Stimulated activated CD4-positive, alpha-beta T cell treated with anti-CD3 and anti-CD28 coated beads, Interleukin-12 subunit alpha, Interleukin-12 subunit beta, amount 100 ng/mL, for 24 hours (primary cell): ENCODE data around the gene ZMYND8.

Experiments
- DNase-seq, 2 experiments: peaks; one replicate each; pipeline ENCODE4 v3.0.0-alpha.2; 2020; ENCODE audit warnings: low read depth in 2 of 2

Gene ZMYND8

GRCh38 chr20:47353692-47354463, 2.6 kb downstream of the ZMYND8 start:
- no peak for DNase-seq

- no peak for DNase-seq
These were observed 3.2 kb downstream of the ZMYND8 start for GRCh38 chr20:47353239-47353691.

GRCh38 chr20:47352332-47353238, 3.9 kb downstream of the ZMYND8 start:
- no peak for DNase-seq

- no peak for DNase-seq
These were observed 4.7 kb downstream of the ZMYND8 start for GRCh38 chr20:47351643-47352331.

GRCh38 chr20:47350691-47351545, 5.6 kb downstream of the ZMYND8 start:
- DNase-seq, result no peak

GRCh38 chr20:47350181-47350550, 6.3 kb downstream of the ZMYND8 start:
- no peak for DNase-seq

- DNase-seq, result no peak
These were observed 6.9 kb downstream of the ZMYND8 start for GRCh38 chr20:47349365-47350180.

GRCh38 chr20:47348539-47349142, 7.9 kb downstream of the ZMYND8 start:
- DNase-seq, result no peak

GRCh38 chr20:47347661-47348435, 8.7 kb downstream of the ZMYND8 start:
- DNase-seq, result no peak

- no peak for DNase-seq
These were observed 10.3 kb downstream of the ZMYND8 start for GRCh38 chr20:47346172-47346571.

- DNase-seq, result no peak
These were observed 11.3 kb downstream of the ZMYND8 start for GRCh38 chr20:47345214-47345613.

- DNase-seq, result no peak
These were observed 13.5 kb downstream of the ZMYND8 start for GRCh38 chr20:47343007-47343472.

GRCh38 chr20:47338131-47338628, 18.3 kb downstream of the ZMYND8 start:
- no peak for DNase-seq

GRCh38 chr20:47337413-47337812, 19.1 kb downstream of the ZMYND8 start:
- no peak for DNase-seq

- no peak for DNase-seq
These were observed 20.3 kb downstream of the ZMYND8 start for GRCh38 chr20:47336129-47336754.

- DNase-seq, result no peak
These were observed 21.0 kb downstream of the ZMYND8 start for GRCh38 chr20:47335251-47336128.

GRCh38 chr20:47334022-47334551, 22.4 kb downstream of the ZMYND8 start:
- no peak for DNase-seq
